H1 (cell line): ENCODE measurements around the gene BIRC5. TPM values are rescaled to one million over a fixed set of nuclear protein-coding genes. Genes with fewer than 3 reads are reported as not detected.

Experiments used
- CTCF ChIA-PET: fragments of 300-600 bp; sonication (Branson Sonifier 250); formaldehyde crosslinking; loops from one replicate; lab custom pipeline; 2021; ENCODE audit not compliant: partially characterized antibody; lab: Charles Lee
- POLR2A ChIA-PET: fragments of 300-600 bp; sonication (Branson Sonifier 250); formaldehyde crosslinking; loops from one replicate; lab custom pipeline; 2021; ENCODE audit warnings: inconsistent platforms; ENCODE audit not compliant: partially characterized antibody; lab: Charles Lee
- DNase-seq, 2 experiments: peaks; one replicate each; pipeline versions ENCODE4 v3.0.0 to v3.0.0-alpha.2; 2010 to 2022; ENCODE audit warnings: low spot score in 2 of 2, low read depth in 1 of 2, mixed read lengths in 1 of 2
- FAIRE-seq: peaks from 2 replicates; lab custom pipeline; 2011; peaks lifted over from hg19 to GRCh38; lab: Jason Lieb, UNC
- H2AFZ ChIP-seq: 2 replicates; pipeline ENCODE4 v1.8.1; 2012; ENCODE audit warnings: low read length, inconsistent platforms
- H2AK5ac ChIP-seq: 2 replicates; pipeline ENCODE4 v1.6.1; 2013; ENCODE audit warnings: low read depth, low read length
- H2BK120ac ChIP-seq: replicated peaks from 2 replicates; pipeline ENCODE3; 2013; ENCODE audit warnings: low read depth, low read length, inconsistent platforms
- H2BK12ac ChIP-seq: 2 replicates; pipeline ENCODE4 v1.6.1; 2013; ENCODE audit warnings: low read depth, low read length
- H2BK15ac ChIP-seq: 2 replicates; pipeline ENCODE4 v1.6.1; 2013; ENCODE audit warnings: low read length
- H2BK20ac ChIP-seq: 2 replicates; pipeline ENCODE4 v1.6.1; 2013; ENCODE audit warnings: low read length
- H2BK5ac ChIP-seq: 2 replicates; pipeline ENCODE4 v1.6.1; 2013; ENCODE audit warnings: low read depth, low read length
- H3K14ac ChIP-seq: 2 replicates; pipeline ENCODE4 v1.6.1; 2013; ENCODE audit warnings: inconsistent platforms; ENCODE audit not compliant: insufficient read length
- H3K18ac ChIP-seq: 2 replicates; pipeline ENCODE4 v1.6.1; 2013; ENCODE audit warnings: low read length; ENCODE audit errors: extremely low read depth
- H3K23ac ChIP-seq: 2 replicates; pipeline ENCODE4 v1.6.1; 2013; ENCODE audit warnings: inconsistent platforms; ENCODE audit not compliant: insufficient read length
- H3K23me2 ChIP-seq: 2 replicates; pipeline ENCODE4 v1.6.1; 2013; ENCODE audit warnings: low read depth, low read length
- H3K27ac ChIP-seq: 2 replicates; pipeline ENCODE4 v1.6.1; 2011; ENCODE audit warnings: low read depth, low read length, inconsistent platforms
- H3K27me3 ChIP-seq, 4 experiments: replicated peaks in 1 of 4; 1 replicate in 1 of 4; 2 replicates in 3 of 4; pipeline versions ENCODE4 v1.6.1 to v1.8.1; 2011 to 2013; ENCODE audit warnings: low read length in 3 of 4, mild to moderate bottlenecking in 3 of 4, inconsistent platforms in 2 of 4, mixed read lengths in 2 of 4, moderate library complexity in 1 of 4; ENCODE audit not compliant: control insufficient read depth in 3 of 4, insufficient read depth in 3 of 4; ENCODE audit errors: extremely low read depth in 1 of 4
- H3K36me3 ChIP-seq, 4 experiments: 2 replicates each; pipeline versions ENCODE4 v1.6.1 to v1.8.1; 2011 to 2013; ENCODE audit warnings: mild to moderate bottlenecking in 4 of 4, low read length in 3 of 4, moderate library complexity in 2 of 4, control low read depth in 1 of 4, inconsistent platforms in 1 of 4; ENCODE audit not compliant: insufficient read depth in 4 of 4, control insufficient read depth in 2 of 4
- H3K4ac ChIP-seq: replicated peaks from 2 replicates; pipeline ENCODE3; 2013; ENCODE audit warnings: low read length, low read depth, mixed read lengths, inconsistent platforms; ENCODE audit not compliant: insufficient read length
- H3K4me1 ChIP-seq, 4 experiments: replicated peaks in 1 of 4; 1 replicate in 1 of 4; 2 replicates in 3 of 4; pipeline versions ENCODE4 v1.6.1 to v1.8.1; 2011 to 2013; ENCODE audit warnings: low read length in 3 of 4, inconsistent platforms in 2 of 4, mixed read lengths in 1 of 4; ENCODE audit not compliant: insufficient read depth in 4 of 4, control insufficient read depth in 3 of 4
- H3K4me2 ChIP-seq, 2 experiments: 2 replicates each; pipeline versions ENCODE4 v1.6.1 to v1.8.1; 2011 to 2013; ENCODE audit warnings: low read depth in 2 of 2, low read length in 2 of 2, control low read depth in 1 of 2, inconsistent platforms in 1 of 2, mild to moderate bottlenecking in 1 of 2; ENCODE audit not compliant: insufficient read depth in 1 of 2
- H3K4me3 ChIP-seq, 4 experiments: fragments of 200-600, 300-600 bp in 1 of 4; sonication (generic), shearing (Covaris generic), sonication (Bioruptor Twin) in 1 of 4; 2 replicates each; pipeline versions ENCODE4 v1.5.1 to v1.8.1; 2011 to 2016; ENCODE audit warnings: low read length in 4 of 4, low read depth in 3 of 4, control low read depth in 2 of 4, inconsistent platforms in 2 of 4, mild to moderate bottlenecking in 2 of 4, mixed read lengths in 1 of 4, moderate library complexity in 1 of 4; ENCODE audit not compliant: insufficient read depth in 2 of 4; ENCODE audit errors: extremely low read depth in 1 of 4
- H3K56ac ChIP-seq: replicated peaks from 2 replicates; pipeline ENCODE3; 2013; ENCODE audit warnings: low read depth, mild to moderate bottlenecking, mixed read lengths, low read length, inconsistent platforms; ENCODE audit not compliant: insufficient read length
- H3K79me1 ChIP-seq: 2 replicates; pipeline ENCODE4 v1.6.1; 2013; ENCODE audit warnings: low read depth, low read length, control low read depth
- H3K79me2 ChIP-seq, 2 experiments: 2 replicates each; pipeline versions ENCODE4 v1.6.1 to v1.8.1; 2012 to 2013; ENCODE audit warnings: low read length in 2 of 2, mild to moderate bottlenecking in 2 of 2, inconsistent platforms in 1 of 2; ENCODE audit not compliant: insufficient read depth in 2 of 2, control insufficient read depth in 1 of 2
- H3K9ac ChIP-seq, 4 experiments: replicated peaks in 1 of 4; 1 replicate in 1 of 4; 2 replicates in 3 of 4; pipeline versions ENCODE4 v1.6.1 to v1.8.1; 2011 to 2013; ENCODE audit warnings: low read depth in 3 of 4, low read length in 3 of 4, control low read depth in 2 of 4, mild to moderate bottlenecking in 2 of 4, moderate library complexity in 2 of 4, inconsistent platforms in 1 of 4; ENCODE audit errors: extremely low read depth in 1 of 4
- H3K9me3 ChIP-seq, 2 experiments: 2 replicates each; pipeline versions ENCODE4 v1.6.1 to v1.8.1; 2012 to 2013; ENCODE audit warnings: mild to moderate bottlenecking in 2 of 2, moderate library complexity in 2 of 2, control low read depth in 1 of 2, inconsistent platforms in 1 of 2, low read depth in 1 of 2, low read length in 1 of 2, mixed read lengths in 1 of 2; ENCODE audit not compliant: insufficient read depth in 2 of 2
- H4K20me1 ChIP-seq, 2 experiments: replicated peaks in 1 of 2; 2 replicates each; pipeline versions ENCODE3 to v1.8.1; 2011 to 2013; ENCODE audit warnings: inconsistent platforms in 2 of 2, low read length in 2 of 2, mild to moderate bottlenecking in 1 of 2; ENCODE audit not compliant: insufficient read depth in 2 of 2, control insufficient read depth in 1 of 2
- H4K5ac ChIP-seq: 2 replicates; pipeline ENCODE4 v1.6.1; 2013; ENCODE audit warnings: low read length, low read depth, mixed read lengths, inconsistent platforms; ENCODE audit not compliant: insufficient read length
- H4K8ac ChIP-seq: 2 replicates; pipeline ENCODE4 v1.8.0; 2013; ENCODE audit warnings: mild to moderate bottlenecking, moderate library complexity, low read length, inconsistent platforms; ENCODE audit not compliant: insufficient read depth; ENCODE audit errors: extremely low read depth
- H4K91ac ChIP-seq: replicated peaks from 2 replicates; pipeline ENCODE3; 2013; ENCODE audit warnings: low read length, mixed read lengths, inconsistent platforms; ENCODE audit not compliant: insufficient read length
- WGBS, 2 experiments: shearing (Covaris generic) in 1 of 2; methylation state at CpG; one replicate each; pipeline versions ENCODE4 v1.1.6 to v1.1.7; 2013 to 2015; ENCODE audit warnings: low lambda C conversion rate in 2 of 2, mixed read lengths in 2 of 2, inconsistent platforms in 1 of 2, low coverage in 1 of 2, missing lambda C conversion rate in 1 of 2; ENCODE audit not compliant: insufficient replicate concordance in 2 of 2, insufficient coverage in 1 of 2, insufficient read length in 1 of 2; ENCODE audit errors: extremely low coverage in 1 of 2, missing lambda C conversion rate in 1 of 2; 5-methylcytosine and 5-hydroxymethylcytosine counted together
- polyA plus RNA-seq, 7 experiments: library from polyadenylated mRNA; depleted of rRNA in 3 of 7; stranded (reverse) in 5 of 7; unstranded in 2 of 7; fragments of >200 nt in 5 of 7; fragments of 200-250 nt in 2 of 7; gene quantifications; 1 replicate in 5 of 7; 2 replicates in 1 of 7; 4 replicates in 1 of 7; pipeline versions ENCODE4 v1.2.1 to v1.2.3, GENCODE V29; 2011 to 2013; ENCODE audit warnings: missing spikeins in 2 of 7, mixed read lengths in 2 of 7
- total RNA-seq: library from RNA; stranded (reverse); fragmentation: NEBNext Ultra II Directional; extraction: Animal tissue kit (Norgen Biotek cat#: 25700); gene quantifications from 2 replicates; pipeline ENCODE4 v1.2.1, GENCODE V29; 2021

The BIRC5 gene
- total and polyA plus RNA-seq, 2 of the 8 experiments (the other 6 are each of a cell fraction or from before 2014, with no cell fraction given), result 42.2 to 108 TPM

DNA sequence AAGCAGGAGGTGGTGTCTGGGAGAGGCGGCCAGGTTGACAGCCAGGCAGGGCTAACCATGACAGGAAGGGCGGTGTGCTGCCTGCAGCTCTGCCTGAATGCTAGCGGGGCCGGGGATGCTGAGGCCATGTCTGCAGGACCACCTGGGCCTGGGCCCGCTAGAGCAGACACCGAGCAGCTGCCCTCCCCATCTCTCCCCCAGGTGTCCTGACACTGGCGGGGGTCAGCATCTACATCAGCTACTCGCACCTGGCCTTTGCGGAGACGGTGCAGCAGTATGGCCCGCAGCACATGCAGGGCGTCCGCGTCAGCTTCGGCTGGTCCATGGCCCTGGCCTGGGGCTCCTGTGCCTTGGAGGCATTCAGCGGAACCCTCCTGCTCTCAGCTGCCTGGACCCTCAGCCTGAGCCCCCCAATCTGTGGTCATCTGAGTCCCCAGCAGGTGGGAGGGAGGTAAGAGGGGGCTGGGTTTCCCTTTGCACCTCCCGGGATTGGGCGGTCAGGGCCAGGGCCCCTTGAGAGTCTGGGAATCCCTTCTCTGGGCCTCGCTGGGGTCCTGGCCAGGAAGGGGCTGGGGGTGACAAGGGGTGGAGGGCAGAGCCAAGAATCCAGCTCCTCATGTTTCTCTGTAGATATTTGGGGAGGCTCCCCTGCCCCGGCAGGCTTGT is 24.9 kb downstream of the BIRC5 start:
- no peaks in the 10 kb centered on the region; the same call in 1 of the 2 replicates for H3K23me2 ChIP-seq
- H4K91ac ChIP-seq, result no peak overlapping the region
- no peak overlapping the region for H2AK5ac ChIP-seq
- H3K36me3 ChIP-seq, result no peaks in the 10 kb centered on the region
- no peak overlapping the region for H4K5ac ChIP-seq
- no peaks in the 10 kb centered on the region; the same call in 1 of the 2 replicates for H3K79me1 ChIP-seq
- no peak overlapping the region for H2BK5ac ChIP-seq
- H4K8ac ChIP-seq, result peak overlapping the region; percentile 12; the same call in 1 of the 2 replicates
- H3K4me2 ChIP-seq, result no peak overlapping the region
- WGBS, 2 experiments, result 89% methylated on average over 20 of the region's 20 CpGs; no CpG with 5 or more reads in 1 of the 2 experiments
- H2BK20ac ChIP-seq, result no peak overlapping the region
- H2BK120ac ChIP-seq, result no peak overlapping the region
- FAIRE-seq (no peak), DNase-seq (peak in 1 of 2 experiments; percentile 50)
- H2AFZ ChIP-seq, result no peak overlapping the region
- H3K4ac ChIP-seq, result no peak overlapping the region
- H3K4me1 ChIP-seq, result peaks cover 0 to 3% (median 0%) of the 10 kb centered on the region in 4 experiments; a peak in 2 of 7 replicates
- no peak overlapping the region for H3K56ac ChIP-seq
- no peak overlapping the region; a peak in 1 of 7 replicates for H3K9ac ChIP-seq
- no peaks in the 10 kb centered on the region for H4K20me1 ChIP-seq
- CTCF ChIA-PET, result interaction anchor here (0.6 to 5.9 kb wide), 7 partner anchors 12 to 650 kb away, joined by 3 to 53 read pairs (median 4); partner anchors contain the start of genes AFMID and TK1
- no peaks in the 10 kb centered on the region for H3K79me2 ChIP-seq
- no peak overlapping the region for H3K18ac ChIP-seq
- H2BK15ac ChIP-seq, result 0 out of 2 replicates have a peak overlapping the region, but pooled peaks have one; percentile 5
- no peak overlapping the region for H3K14ac ChIP-seq
- H3K9me3 ChIP-seq, result no peaks in the 10 kb centered on the region
- H3K27ac ChIP-seq, result no peak overlapping the region
- POLR2A ChIA-PET, result interaction anchor here (0.5 to 3.6 kb wide), 3 partner anchors 13 to 55 kb away, joined by 3 to 16 read pairs (median 4); no protein-coding TSS in a partner anchor
- H3K27me3 ChIP-seq, result no peaks in the 10 kb centered on the region
- no peak overlapping the region for H2BK12ac ChIP-seq
- no peak overlapping the region for H3K4me3 ChIP-seq
- H3K23ac ChIP-seq, result no peak overlapping the region
